GM12872 (cell line): ENCODE data around the gene CD96.

Experiments
- CTCF ChIP-seq: IDR thresholded peaks from 3 replicates; pipeline ENCODE4 v1.5.1; 2011; ENCODE audit warnings: low read depth, mild to moderate bottlenecking, low read length, moderate library complexity; ENCODE audit not compliant: insufficient read depth

CD96 gene

DNA sequence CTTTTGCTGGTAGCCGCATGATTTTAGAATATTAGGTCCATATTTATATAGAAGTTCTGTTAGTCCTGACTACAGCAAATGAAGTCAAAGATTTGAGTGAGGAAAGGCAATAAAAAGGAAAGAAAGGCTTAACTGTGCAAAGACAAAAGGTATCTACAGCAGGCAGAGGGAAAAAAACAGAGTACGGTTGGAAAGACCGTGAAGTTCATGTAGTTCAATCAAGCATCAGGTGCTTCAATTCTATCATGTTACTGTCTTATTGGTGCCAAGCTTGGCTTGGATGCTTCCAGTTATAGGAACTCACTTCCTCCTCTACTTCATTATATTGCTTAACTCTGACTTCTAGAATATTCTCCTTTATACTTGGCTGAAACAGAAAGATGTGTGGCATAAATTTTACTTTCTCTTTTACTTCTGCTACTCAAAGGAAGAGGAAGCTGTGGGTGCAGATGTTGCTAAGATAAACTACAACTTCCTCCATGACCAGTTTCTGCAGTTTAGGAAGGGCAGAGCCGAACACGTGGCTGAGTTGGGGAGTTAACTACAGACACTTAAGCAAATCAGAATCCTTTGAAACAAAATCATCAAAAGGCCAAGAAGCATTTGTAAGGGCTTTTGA lies 125.7 kb downstream of the CD96 start:
- TF ChIP-seq CTCF = no peak

DNA sequence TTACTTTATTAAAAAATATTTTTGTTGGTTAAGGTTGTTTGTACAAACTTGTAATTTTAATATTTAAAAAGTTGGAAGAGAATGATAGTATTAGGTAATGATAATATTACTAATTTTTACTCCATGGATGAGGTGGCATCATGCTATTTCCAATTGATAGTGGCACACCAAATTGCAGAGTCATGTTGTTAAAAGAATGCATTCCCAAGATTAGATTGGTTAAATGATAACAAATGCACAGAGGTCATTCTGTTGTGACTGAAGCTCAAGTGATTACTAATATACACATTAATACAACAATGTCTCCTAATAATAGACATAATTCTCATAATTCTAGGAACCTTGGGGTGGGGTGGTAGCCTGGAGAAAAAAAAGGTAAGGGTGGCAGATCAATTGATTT lies 126.3 kb downstream of the CD96 start:
- no peak for TF ChIP-seq CTCF

DNA sequence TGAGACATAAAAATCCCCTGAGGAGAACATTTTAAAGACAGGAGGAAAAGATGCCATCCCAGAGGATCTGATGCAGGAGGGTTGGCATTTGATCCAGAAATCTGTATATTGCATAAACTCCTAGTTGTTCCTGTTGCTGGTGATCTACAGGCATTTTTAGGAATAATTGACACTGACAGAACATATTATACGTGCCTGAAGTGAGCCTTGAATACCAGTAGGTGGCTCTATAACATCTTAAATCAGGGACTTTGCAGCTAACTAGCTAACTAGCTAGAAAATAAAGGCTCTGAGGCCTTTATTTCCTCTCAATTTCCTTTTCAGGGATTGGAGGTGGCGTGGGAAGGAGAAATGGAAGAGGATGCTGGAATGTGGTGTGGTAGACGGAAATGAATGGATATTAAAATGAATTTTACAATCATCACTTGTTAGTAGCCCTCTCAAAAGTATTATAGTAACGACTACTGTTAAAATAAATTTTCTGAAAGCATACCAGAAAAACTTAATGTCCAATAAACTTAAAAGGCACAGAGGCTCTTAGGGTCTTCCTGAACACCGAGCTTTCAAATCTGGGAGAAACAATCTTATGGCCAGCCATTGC lies 127.0 kb downstream of the CD96 start:
- TF ChIP-seq CTCF = peak; percentile 67

DNA sequence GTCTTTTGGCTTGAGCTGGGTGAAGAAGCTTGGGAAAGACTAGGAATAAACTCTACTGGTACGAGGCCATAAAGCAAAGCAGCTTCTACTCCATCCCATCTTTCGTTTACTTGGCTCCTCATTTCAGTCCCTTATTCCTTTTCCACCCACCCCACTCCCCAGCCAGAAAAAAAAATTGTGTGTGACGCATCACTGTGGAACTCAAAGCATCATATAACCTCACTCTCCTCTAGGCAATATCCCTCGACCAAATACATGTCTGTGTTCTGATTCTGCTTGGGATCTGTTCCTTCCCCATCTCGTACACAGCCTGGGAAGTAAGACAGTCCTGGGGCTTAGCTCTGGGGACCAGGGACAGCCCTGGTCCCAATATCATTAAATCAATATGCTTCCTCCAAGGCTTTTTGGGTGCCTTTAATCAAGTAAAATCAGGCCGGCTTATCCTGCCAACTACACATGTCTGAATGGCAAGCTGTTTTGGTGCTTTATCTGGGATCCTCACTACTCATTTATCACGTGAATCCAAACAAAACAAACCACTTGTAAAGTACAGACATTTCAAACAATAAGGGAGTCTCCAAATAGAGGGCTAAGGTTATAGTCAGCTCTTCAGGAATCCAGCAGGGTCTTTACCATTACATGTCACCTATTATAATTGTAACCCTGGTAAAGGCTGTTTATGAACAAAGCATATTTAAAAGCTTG lies 128.1 kb downstream of the CD96 start:
- TF ChIP-seq CTCF = no peak

DNA sequence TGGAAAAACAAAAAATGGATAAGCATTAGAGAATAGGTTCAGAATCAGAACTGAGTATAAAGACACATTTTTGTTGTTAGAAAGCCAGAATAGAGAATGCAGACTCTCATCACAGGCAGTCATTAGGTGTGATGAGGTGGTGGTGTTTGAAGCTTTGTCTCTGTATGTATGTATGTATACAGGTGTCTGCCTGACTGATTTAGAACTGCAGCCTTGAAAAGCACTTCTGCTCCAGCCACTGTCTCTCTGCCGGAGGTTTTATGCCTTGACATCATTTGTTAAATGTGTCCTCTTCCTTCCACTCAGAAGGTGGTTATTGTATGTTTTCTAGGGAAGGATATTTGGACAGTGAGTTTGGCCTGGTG lies 133.8 kb downstream of the CD96 start:
- no peak for TF ChIP-seq CTCF

- no peak for TF ChIP-seq CTCF
These were observed 134.4 kb downstream of the CD96 start for GRCh38 chr3:111676211-111677006.

GRCh38 chr3:111677007-111677392 lies 135.0 kb downstream of the CD96 start:
- TF ChIP-seq CTCF = no peak
